MCF 10A (cell line): ENCODE results near the gene FCHSD2. TPM values are rescaled to one million over a fixed set of nuclear protein-coding genes. Genes with fewer than 3 reads are reported as not detected.
A peak's percentile ranks its signal among the peaks of the same experiment; 100 is the strongest.

Experiments
- BruUV-seq: library from RNA; stranded (reverse); fragments of 400-500 nt; replicated peaks from 2 replicates; lab custom pipeline; 2021; lab: Mats Ljungman, UMichigan
- CTCF ChIA-PET: fragments of 300-600 bp; sonication (Branson Sonifier 250); formaldehyde crosslinking; extraction: SDS; loops from one replicate; lab custom pipeline; 2021; ENCODE audit warnings: antibody characterized with exemption, inconsistent platforms; lab: Yijun Ruan, JAX
- POLR2A ChIA-PET: fragments of 300-600, 350-650 bp; sonication (Branson Sonifier 250); formaldehyde crosslinking; extraction: SDS; loops from one replicate; lab custom pipeline; 2020; ENCODE audit warnings: antibody characterized with exemption, inconsistent platforms; lab: Yijun Ruan, JAX
- DNase-seq: peaks from one replicate; pipeline ENCODE4 v3.0.0-alpha.2; 2018; ENCODE audit not compliant: unreplicated experiment
- H3K27ac Mint-ChIP-seq: one replicate; pipeline ENCODE4 v1.8.0; 2022; ENCODE audit warnings: mild to moderate bottlenecking, low read depth, mixed read lengths; ENCODE audit not compliant: unreplicated experiment
- H3K27me3 Mint-ChIP-seq: one replicate; pipeline ENCODE4 v1.8.0; 2022; ENCODE audit warnings: mixed read lengths; ENCODE audit not compliant: insufficient read depth, unreplicated experiment
- H3K36me3 Mint-ChIP-seq: one replicate; pipeline ENCODE4 v1.8.0; 2022; ENCODE audit warnings: mild to moderate bottlenecking, moderate library complexity, mixed read lengths; ENCODE audit not compliant: insufficient read depth, unreplicated experiment
- H3K4me1 Mint-ChIP-seq: one replicate; pipeline ENCODE4 v1.8.0; 2022; ENCODE audit warnings: mixed read lengths; ENCODE audit not compliant: insufficient read depth, unreplicated experiment
- H3K4me3 Mint-ChIP-seq: one replicate; pipeline ENCODE4 v1.8.0; 2022; ENCODE audit warnings: mild to moderate bottlenecking, moderate library complexity, mixed read lengths; ENCODE audit not compliant: unreplicated experiment
- H3K9me3 Mint-ChIP-seq: one replicate; pipeline ENCODE4 v1.8.0; 2022; ENCODE audit warnings: mixed read lengths; ENCODE audit not compliant: unreplicated experiment
- CTCF ChIP-seq: fragments of 200-600 bp; IDR thresholded peaks from one replicate; pipeline ENCODE4 v1.8.0; 2022; ENCODE audit warnings: antibody characterized with exemption, mild to moderate bottlenecking; ENCODE audit not compliant: unreplicated experiment
- intact Hi-C: fragments of 100-400 bp; cut with micrococcal nuclease; formaldehyde crosslinking; loops from 2 replicates; pipeline ENCODE4 v1.14.1; 2022
- total RNA-seq: library from RNA; stranded (reverse); gene quantifications from 2 replicates; pipeline ENCODE4 v1.2.3, GENCODE V29; 2022

FCHSD2 gene
- total RNA-seq, 1 experiment from 2014 or later = 12.8 TPM

- Mint-ChIP-seq H3K4me1 (no peaks in the 10 kb centered on the region), H3K36me3 (no peaks in the 10 kb centered on the region), H3K27me3 (no peaks in the 10 kb centered on the region), H3K27ac (no peak overlapping the region), H3K9me3 (no peaks in the 10 kb centered on the region), H3K4me3 (no peak overlapping the region)
- ChIA-PET CTCF (interaction anchor here (0.6 kb wide), 1 partner anchor 216 kb away, joined by 4 read pairs; no protein-coding TSS in a partner anchor), POLR2A (no interaction called here)
- DNase-seq = no peak
- intact Hi-C loops = no loop called here
- no TSS peak for BruUV-seq
- TF ChIP-seq CTCF = no peak
These were observed 206.4 kb downstream of the FCHSD2 start for GRCh38 chr11:72935700-72936099.

- Mint-ChIP-seq H3K36me3 (no peaks in the 10 kb centered on the region), H3K4me1 (no peaks in the 10 kb centered on the region), H3K9me3 (no peaks in the 10 kb centered on the region), H3K4me3 (no peak overlapping the region), H3K27ac (no peak overlapping the region), H3K27me3 (no peaks in the 10 kb centered on the region)
- ChIA-PET CTCF (interaction anchor here (0.6 kb wide), 1 partner anchor 1688 kb away, joined by 3 read pairs; no protein-coding TSS in a partner anchor), POLR2A (interaction anchor here (0.7 kb wide), 1 partner anchor 202 kb away, joined by 3 read pairs; no protein-coding TSS in a partner anchor)
- intact Hi-C loops = no loop called here
- no peak for TF ChIP-seq CTCF
- peak; percentile 6 for DNase-seq
- BruUV-seq = no TSS peak
These were observed 210.0 kb downstream of the FCHSD2 start for GRCh38 chr11:72932132-72932570.

- POLR2A ChIA-PET = interaction anchor here (0.5 kb wide), 1 partner anchor 235 kb away, joined by 3 read pairs; no protein-coding TSS in a partner anchor
- DNase-seq = peak; percentile 33
- TF ChIP-seq CTCF = no peak
- Mint-ChIP-seq H3K4me3 (no peak overlapping the region), H3K27ac (no peak overlapping the region), H3K9me3 (no peaks in the 10 kb centered on the region), H3K36me3 (no peaks in the 10 kb centered on the region), H3K4me1 (no peaks in the 10 kb centered on the region), H3K27me3 (no peaks in the 10 kb centered on the region)
- CTCF ChIA-PET = interaction anchor here (1.2 to 1.5 kb wide), 2 partner anchors 11 to 248 kb away, joined by 4 to 10 read pairs; no protein-coding TSS in a partner anchor
- intact Hi-C loops = no loop called here
- BruUV-seq = no TSS peak
These were observed 212.1 kb downstream of the FCHSD2 start for GRCh38 chr11:72930008-72930407.

GRCh38 chr11:72929256-72929655 lies 212.9 kb downstream of the FCHSD2 start:
- ChIA-PET CTCF (interaction anchor here (0.6 to 1.5 kb wide), 3 partner anchors 11 to 248 kb away, joined by 3 to 10 read pairs (median 4); no protein-coding TSS in a partner anchor), POLR2A (no interaction called here)
- DNase-seq = no peak
- no peaks in the 10 kb centered on the region for H3K9me3 Mint-ChIP-seq
- intact Hi-C loops = no loop called here
- no peaks in the 10 kb centered on the region for H3K36me3 Mint-ChIP-seq
- TF ChIP-seq CTCF = no peak
- no peaks in the 10 kb centered on the region for H3K27me3 Mint-ChIP-seq
- no peak overlapping the region for H3K4me3 Mint-ChIP-seq
- H3K4me1 Mint-ChIP-seq = no peaks in the 10 kb centered on the region
- no peak overlapping the region for H3K27ac Mint-ChIP-seq
- no TSS peak for BruUV-seq
